A549 treated with GW870086 at 1 μM for 4 hours (cell line): ENCODE data around the gene EML4. TPM values are rescaled to one million over a fixed set of nuclear protein-coding genes. Genes with fewer than 3 reads are reported as not detected.

Source experiments
- total RNA-seq: library from RNA; stranded (reverse); fragments of 200-300 nt; extraction: Qiagen RNA extraction; gene quantifications from 5 replicates; pipeline ENCODE4 v1.2.3, GENCODE V29; 2022; ENCODE audit warnings: low read depth

Gene EML4
- 22.5 to 30.8 TPM (median 27.7 TPM) in 5 replicates for total RNA-seq

GRCh38 chr2:42169100-42169873 is at the start of gene EML4:
EML4 (plus strand) TSS chr2:42169353; CDS start chr2:42169612, 259 bp downstream.

GRCh38 chr2:42360890-42361727 is 192.0 kb downstream of the EML4 start, which contains the start of gene COX7A2L:
COX7A2L (minus strand) TSS chr2:42361217; CDS start chr2:42361161, 56 bp downstream.

Other genes starting within 250 kb of the EML4 start
- 17.2 to 22.3 TPM (median 20.3 TPM) in 5 replicates for gene PKDCC, start 121.3 kb upstream of the EML4 start, total RNA-seq
- gene COX7A2L, start 191.9 kb downstream of the EML4 start, total RNA-seq = 147 to 191 TPM (median 161 TPM) in 5 replicates